ENCODE results near the gene UBA1.

DNA sequence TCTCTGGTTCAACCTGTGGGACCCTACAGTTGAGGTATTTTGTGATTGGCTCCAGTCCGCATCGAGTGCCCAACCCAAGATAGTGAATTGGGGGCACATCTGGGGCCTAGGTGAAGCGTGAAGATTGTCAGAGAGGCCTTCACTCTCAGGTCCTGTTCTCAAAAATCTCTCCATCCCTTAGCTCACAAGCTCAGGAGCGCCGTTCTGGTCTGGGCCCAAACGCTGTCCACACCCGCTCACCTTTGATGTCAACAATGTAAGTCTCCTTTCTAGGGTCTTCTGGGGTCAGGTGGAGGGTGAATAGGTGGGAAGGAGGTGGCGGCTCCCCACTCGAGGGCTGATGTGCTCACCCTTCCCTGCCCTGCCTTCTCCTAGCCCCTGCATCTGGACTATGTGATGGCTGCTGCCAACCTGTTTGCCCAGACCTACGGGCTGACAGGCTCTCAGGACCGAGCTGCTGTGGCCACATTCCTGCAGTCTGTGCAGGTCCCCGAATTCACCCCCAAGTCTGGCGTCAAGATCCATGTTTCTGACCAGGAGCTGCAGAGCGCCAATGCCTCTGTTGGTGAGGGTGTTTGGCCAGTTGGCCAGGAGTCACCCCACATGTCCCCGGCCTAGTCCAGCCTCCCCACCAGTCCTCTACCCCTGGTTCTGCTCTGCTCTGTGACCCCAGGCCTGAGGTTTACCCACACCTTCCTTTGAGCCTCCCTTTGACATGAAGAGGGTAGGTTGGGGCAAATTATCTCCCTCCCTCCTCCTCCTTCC, 17.2 kb downstream of the UBA1 start:
- TF ChIP-seq, protein P1, sequence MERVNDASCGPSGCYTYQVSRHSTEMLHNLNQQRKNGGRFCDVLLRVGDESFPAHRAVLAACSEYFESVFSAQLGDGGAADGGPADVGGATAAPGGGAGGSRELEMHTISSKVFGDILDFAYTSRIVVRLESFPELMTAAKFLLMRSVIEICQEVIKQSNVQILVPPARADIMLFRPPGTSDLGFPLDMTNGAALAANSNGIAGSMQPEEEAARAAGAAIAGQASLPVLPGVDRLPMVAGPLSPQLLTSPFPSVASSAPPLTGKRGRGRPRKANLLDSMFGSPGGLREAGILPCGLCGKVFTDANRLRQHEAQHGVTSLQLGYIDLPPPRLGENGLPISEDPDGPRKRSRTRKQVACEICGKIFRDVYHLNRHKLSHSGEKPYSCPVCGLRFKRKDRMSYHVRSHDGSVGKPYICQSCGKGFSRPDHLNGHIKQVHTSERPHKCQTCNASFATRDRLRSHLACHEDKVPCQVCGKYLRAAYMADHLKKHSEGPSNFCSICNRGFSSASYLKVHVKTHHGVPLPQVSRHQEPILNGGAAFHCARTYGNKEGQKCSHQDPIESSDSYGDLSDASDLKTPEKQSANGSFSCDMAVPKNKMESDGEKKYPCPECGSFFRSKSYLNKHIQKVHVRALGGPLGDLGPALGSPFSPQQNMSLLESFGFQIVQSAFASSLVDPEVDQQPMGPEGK (CRISPR knock-in tag; IDR thresholded peaks at IDR 0.05), result no peak
- no peak for TF ChIP-seq FOXK2 (IDR thresholded peaks at IDR 0.05)
- TF ChIP-seq, protein P2, sequence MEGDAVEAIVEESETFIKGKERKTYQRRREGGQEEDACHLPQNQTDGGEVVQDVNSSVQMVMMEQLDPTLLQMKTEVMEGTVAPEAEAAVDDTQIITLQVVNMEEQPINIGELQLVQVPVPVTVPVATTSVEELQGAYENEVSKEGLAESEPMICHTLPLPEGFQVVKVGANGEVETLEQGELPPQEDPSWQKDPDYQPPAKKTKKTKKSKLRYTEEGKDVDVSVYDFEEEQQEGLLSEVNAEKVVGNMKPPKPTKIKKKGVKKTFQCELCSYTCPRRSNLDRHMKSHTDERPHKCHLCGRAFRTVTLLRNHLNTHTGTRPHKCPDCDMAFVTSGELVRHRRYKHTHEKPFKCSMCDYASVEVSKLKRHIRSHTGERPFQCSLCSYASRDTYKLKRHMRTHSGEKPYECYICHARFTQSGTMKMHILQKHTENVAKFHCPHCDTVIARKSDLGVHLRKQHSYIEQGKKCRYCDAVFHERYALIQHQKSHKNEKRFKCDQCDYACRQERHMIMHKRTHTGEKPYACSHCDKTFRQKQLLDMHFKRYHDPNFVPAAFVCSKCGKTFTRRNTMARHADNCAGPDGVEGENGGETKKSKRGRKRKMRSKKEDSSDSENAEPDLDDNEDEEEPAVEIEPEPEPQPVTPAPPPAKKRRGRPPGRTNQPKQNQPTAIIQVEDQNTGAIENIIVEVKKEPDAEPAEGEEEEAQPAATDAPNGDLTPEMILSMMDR (CRISPR knock-in tag; IDR thresholded peaks at IDR 0.05), result no peak
